Middle frontal gyrus (tissue), 1 donor: ENCODE results near the gene SNTG2.
"Not testable (repeated sequence)": the region's sequence is repeated elsewhere in the genome, so short reads cannot be mapped to it uniquely, and the experiment has no call there.

Source experiments
- DNase-seq: peaks from one replicate; pipeline ENCODE4 v3.0.0-alpha.2; 2015; ENCODE audit warnings: low spot score; ENCODE audit errors: extremely low spot score

SNTG2 gene

GRCh38 chr2:1366546-1367134 is 416.0 kb downstream of the SNTG2 start:
- peak; percentile 50 for DNase-seq

GRCh38 chr2:1367601-1368000 is 417.0 kb downstream of the SNTG2 start:
- no peak for DNase-seq

GRCh38 chr2:1369905-1370304 is 419.3 kb downstream of the SNTG2 start:
- no peak for DNase-seq

GRCh38 chr2:1370461-1370860 is 419.8 kb downstream of the SNTG2 start:
- no peak for DNase-seq

- DNase-seq: no peak
Measured at GRCh38 chr2:1371082-1371481, 420.4 kb downstream of the SNTG2 start.

- no peak for DNase-seq
Measured at GRCh38 chr2:1373830-1374229, 423.2 kb downstream of the SNTG2 start.

- DNase-seq: no peak
Measured at GRCh38 chr2:1374287-1374686, 423.6 kb downstream of the SNTG2 start.

- no peak for DNase-seq
Measured at GRCh38 chr2:1375794-1376193, 425.1 kb downstream of the SNTG2 start.

GRCh38 chr2:1377473-1377872 is 426.8 kb downstream of the SNTG2 start:
- no peak for DNase-seq

GRCh38 chr2:1378456-1379150 is 428.0 kb downstream of the SNTG2 start:
- DNase-seq: no peak

GRCh38 chr2:1381644-1382043 is 431.0 kb downstream of the SNTG2 start:
- no peak for DNase-seq

GRCh38 chr2:1387954-1388725 is 437.5 kb downstream of the SNTG2 start:
- DNase-seq: not testable (repeated sequence)

GRCh38 chr2:1390118-1390517 is 439.5 kb downstream of the SNTG2 start:
- not testable (repeated sequence) for DNase-seq

GRCh38 chr2:1393321-1393720 is 442.7 kb downstream of the SNTG2 start:
- no peak for DNase-seq

- DNase-seq: no peak
Measured at GRCh38 chr2:1394709-1395408, 444.2 kb downstream of the SNTG2 start.

GRCh38 chr2:1397350-1397749 is 446.7 kb downstream of the SNTG2 start:
- DNase-seq: no peak

- DNase-seq: no peak
Measured at GRCh38 chr2:1398191-1398590, 447.5 kb downstream of the SNTG2 start.

GRCh38 chr2:1400943-1401735 is 450.5 kb downstream of the SNTG2 start:
- no peak for DNase-seq

- no peak for DNase-seq
Measured at GRCh38 chr2:1402064-1402463, 451.4 kb downstream of the SNTG2 start.

GRCh38 chr2:1403565-1403964 is 452.9 kb downstream of the SNTG2 start:
- DNase-seq: no peak

GRCh38 chr2:1405124-1405523 is 454.5 kb downstream of the SNTG2 start:
- DNase-seq: no peak
